Epithelial cell of prostate (primary cell): ENCODE data around the gene AKR1C3.
"Not testable (repeated sequence)": the region's sequence is repeated elsewhere in the genome, so short reads cannot be mapped to it uniquely, and the experiment has no call there.

ENCODE experiments used
- DNase-seq: peaks from one replicate; pipeline ENCODE4 v3.0.0-alpha.2; 2011; ENCODE audit warnings: low read depth, low spot score
- H3K27ac ChIP-seq: fragments of 450-650 bp; 2 replicates; pipeline ENCODE4 v1.5.1; 2017; ENCODE audit warnings: mild to moderate bottlenecking

Gene AKR1C3

GRCh38 chr10:5125315-5126044, 31.3 kb downstream of the AKR1C3 start:
- no peak for DNase-seq

GRCh38 chr10:5135581-5135980, 41.4 kb downstream of the AKR1C3 start:
- H3K27ac ChIP-seq: no peak overlapping the region
- no peak for DNase-seq

More at GRCh38 chr10:5125315-5126044, 31.3 kb downstream of the AKR1C3 start:
- no peak overlapping the region for H3K27ac ChIP-seq

- no peak overlapping the region for H3K27ac ChIP-seq
- no peak for DNase-seq
Measured at GRCh38 chr10:5136468-5137087, 42.4 kb downstream of the AKR1C3 start.

GRCh38 chr10:5137699-5138098, 43.5 kb downstream of the AKR1C3 start:
- not testable (repeated sequence) for H3K27ac ChIP-seq, DNase-seq

GRCh38 chr10:5142199-5142598, 48.0 kb downstream of the AKR1C3 start:
- no peak for DNase-seq
- H3K27ac ChIP-seq: no peak overlapping the region

- no peak for DNase-seq
- no peak overlapping the region for H3K27ac ChIP-seq
Measured at GRCh38 chr10:5143137-5143536, 48.9 kb downstream of the AKR1C3 start.

- no peak for DNase-seq
- no peak overlapping the region for H3K27ac ChIP-seq
Measured at GRCh38 chr10:5146920-5147254, 52.7 kb downstream of the AKR1C3 start.

GRCh38 chr10:5147255-5147980, 53.2 kb downstream of the AKR1C3 start:
- no peak overlapping the region for H3K27ac ChIP-seq
- no peak for DNase-seq

- no peak overlapping the region for H3K27ac ChIP-seq
- DNase-seq: no peak
Measured at GRCh38 chr10:5147981-5148677, 53.9 kb downstream of the AKR1C3 start.

GRCh38 chr10:5148678-5149032, 54.4 kb downstream of the AKR1C3 start:
- no peak overlapping the region for H3K27ac ChIP-seq
- DNase-seq: no peak

- DNase-seq: no peak
- H3K27ac ChIP-seq: no peak overlapping the region
Measured at GRCh38 chr10:5151076-5151475, 56.9 kb downstream of the AKR1C3 start.

GRCh38 chr10:5155951-5156350, 61.7 kb downstream of the AKR1C3 start:
- no peak overlapping the region for H3K27ac ChIP-seq
- no peak for DNase-seq
